Testis (tissue), 3 donors: ENCODE data around the gene VRK1. TPM values are rescaled to one million over a fixed set of nuclear protein-coding genes. Genes with fewer than 3 reads are reported as not detected.

ENCODE experiments used
- DNase-seq: peaks from one replicate; pipeline ENCODE4 v3.0.0-alpha.2; 2019
- H3K27ac ChIP-seq, 2 donors: fragments of 200-600 bp; sonication (generic); one replicate each; pipeline ENCODE4 v1.5.1; 2019
- H3K27me3 ChIP-seq: fragments of 200-600 bp; sonication (generic); one replicate; pipeline ENCODE4 v1.5.1; 2019
- H3K36me3 ChIP-seq: fragments of 200-600 bp; sonication (generic); one replicate; pipeline ENCODE4 v1.5.1; 2017; ENCODE audit warnings: low read depth; ENCODE audit errors: missing control alignments
- H3K4me1 ChIP-seq: fragments of 200-600 bp; sonication (generic); one replicate; pipeline ENCODE4 v1.5.1; 2019
- H3K4me3 ChIP-seq, 2 donors: fragments of 200-600 bp; sonication (generic); one replicate each; pipeline ENCODE4 v1.5.1; 2017 to 2019
- H3K9me3 ChIP-seq: fragments of 200-600 bp; sonication (generic); one replicate; pipeline ENCODE4 v1.5.1; 2017
- CTCF ChIP-seq, 3 experiments: fragments of 450-650 bp in 2 of 3; fragments of 200-600 bp in 1 of 3; sonication (generic) in 1 of 3; IDR thresholded peaks; one replicate each; pipeline ENCODE4 v1.5.1; 2016 to 2019; ENCODE audit warnings: antibody characterized with exemption in 3 of 3, mild to moderate bottlenecking in 2 of 3, moderate library complexity in 1 of 3
- POLR2A ChIP-seq: fragments of 450-650 bp; IDR thresholded peaks from one replicate; pipeline ENCODE4 v1.6.1; 2017; ENCODE audit warnings: antibody characterized with exemption, mild to moderate bottlenecking, moderate library complexity
- WGBS, 2 donors: methylation state at CpG; one replicate each; pipeline ENCODE4 v1.1.5; 2018; 5-methylcytosine and 5-hydroxymethylcytosine counted together
- intact Hi-C: fragments of 100-400 bp; cut with DNase I; formaldehyde crosslinking; loops from one replicate; pipeline ENCODE4 v1.15.1; 2023; ENCODE audit warnings: low total_unique reads
- polyA plus RNA-seq: library from polyadenylated mRNA; stranded (reverse); fragments of 350-450 nt; fragmentation: Illumina TruSeq; extraction: RNeasy Lipid Tissue Mini Kit (QIAGEN cat#74804); gene quantifications from one replicate; pipeline ENCODE4 v1.2.3, GENCODE V29; 2014; ENCODE audit warnings: low read depth, low replicate concordance; ENCODE audit not compliant: insufficient read depth
- total RNA-seq, 2 donors: library from RNA; depleted of rRNA; stranded (reverse); fragments of >200 nt; gene quantifications; one replicate each; pipeline ENCODE4 v1.2.3, GENCODE V29; 2016

VRK1 gene
- total and polyA plus RNA-seq, 3 donors from 2014 or later: 44.7 to 52.0 (median 49.2) TPM

DNA sequence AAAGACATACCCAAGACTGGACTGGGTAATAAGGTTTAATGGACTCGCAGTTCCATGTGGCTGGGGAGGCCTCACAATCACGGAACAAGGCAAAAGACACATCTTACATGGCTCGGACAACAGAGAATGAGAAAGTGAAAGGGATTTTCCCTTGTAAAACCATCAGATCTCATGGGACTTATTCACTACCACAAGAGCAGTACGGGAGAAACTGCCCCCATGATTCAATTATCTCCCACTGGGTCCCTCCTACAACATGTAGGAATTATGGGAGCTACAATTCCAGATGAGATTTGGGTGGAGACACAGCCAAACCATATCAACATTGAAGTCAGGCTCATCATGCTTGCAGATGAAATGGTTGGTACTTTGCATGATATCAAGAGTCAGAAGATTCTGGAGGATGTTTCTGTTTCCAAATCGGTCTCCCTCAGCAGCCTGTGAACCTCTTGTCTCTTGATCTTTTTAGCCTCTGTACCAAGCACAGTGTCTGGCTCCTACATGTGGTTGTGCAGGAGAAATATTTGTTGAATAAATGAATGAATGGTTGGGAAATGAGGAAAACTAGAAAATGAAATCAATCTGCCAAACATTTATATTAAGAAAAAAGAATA is 98.6 kb downstream of the VRK1 start:
- Histone ChIP-seq H3K27ac (no peak overlapping the region), H3K4me1 (no peaks in the 10 kb centered on the region), H3K9me3 (no peaks in the 10 kb centered on the region), H3K4me3 (no peak overlapping the region), H3K27me3 (no peaks in the 10 kb centered on the region), H3K36me3 (no peaks in the 10 kb centered on the region)
- intact Hi-C loops: no loop called here
- TF ChIP-seq CTCF (IDR thresholded peaks at IDR 0.05) (no peak), POLR2A (no peak)
- 93 to 96% methylated on average over 5 of the region's 5 CpGs for WGBS, 2 donors
- no peak for DNase-seq

DNA sequence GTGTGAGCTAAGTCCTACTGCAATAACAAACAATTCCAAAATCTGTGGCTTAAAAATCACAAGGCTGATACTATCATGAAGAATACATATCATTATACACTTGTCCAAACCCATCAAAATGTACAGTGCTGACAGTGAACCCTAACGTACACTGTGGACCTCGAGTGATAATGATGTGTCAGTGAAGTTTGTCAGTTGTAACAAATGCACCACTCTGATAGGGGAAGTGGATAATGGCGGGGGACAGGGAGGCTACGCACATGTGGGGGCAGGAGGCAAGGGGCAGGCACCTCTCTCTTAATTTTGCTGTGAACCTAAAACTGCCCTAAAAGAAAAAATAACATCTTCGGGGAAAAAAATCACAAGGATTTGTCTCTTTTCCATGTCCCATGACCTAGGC is 100.0 kb downstream of the VRK1 start:
- H3K27ac ChIP-seq: no peak overlapping the region
- DNase-seq: no peak
- H3K4me1 ChIP-seq: no peaks in the 10 kb centered on the region
- H3K27me3 ChIP-seq: no peaks in the 10 kb centered on the region
- intact Hi-C loops: no loop called here
- WGBS, 2 donors: 84 to 86% methylated on average over 5 of the region's 5 CpGs
- H3K36me3 ChIP-seq: no peaks in the 10 kb centered on the region
- TF ChIP-seq CTCF (IDR thresholded peaks at IDR 0.05) (no peak), POLR2A (no peak)
- no peaks in the 10 kb centered on the region for H3K9me3 ChIP-seq
- no peak overlapping the region for H3K4me3 ChIP-seq

- TF ChIP-seq POLR2A: no peak
- TF ChIP-seq CTCF (IDR thresholded peaks at IDR 0.05): no peak
- DNase-seq: no peak
- WGBS, 2 donors: 87 to 96% methylated on average over 3 of the region's 3 CpGs
These were observed 104.0 kb downstream of the VRK1 start for GRCh38 chr14:96901227-96901626.

GRCh38 chr14:96902004-96902403 is 104.8 kb downstream of the VRK1 start:
- intact Hi-C loops: no loop called here
- Histone ChIP-seq H3K4me1 (no peaks in the 10 kb centered on the region), H3K9me3 (no peaks in the 10 kb centered on the region), H3K36me3 (no peaks in the 10 kb centered on the region), H3K27me3 (no peaks in the 10 kb centered on the region), H3K4me3 (no peak overlapping the region), H3K27ac (no peak overlapping the region)
- TF ChIP-seq CTCF (IDR thresholded peaks at IDR 0.05): no peak
- TF ChIP-seq POLR2A: no peak
- 79 to 86% methylated on average over 3 of the region's 3 CpGs for WGBS, 2 donors
- DNase-seq: no peak

More at GRCh38 chr14:96901227-96901626, 104.0 kb downstream of the VRK1 start:
- Histone ChIP-seq H3K9me3 (no peaks in the 10 kb centered on the region), H3K4me1 (no peaks in the 10 kb centered on the region), H3K27ac (no peak overlapping the region), H3K4me3 (no peak overlapping the region), H3K27me3 (no peaks in the 10 kb centered on the region), H3K36me3 (no peaks in the 10 kb centered on the region)
- intact Hi-C loops: no loop called here

GRCh38 chr14:96903444-96904023 is 106.4 kb downstream of the VRK1 start:
- 91 to 93% methylated on average over 8 of the region's 8 CpGs for WGBS, 2 donors
- DNase-seq: no peak
- intact Hi-C loops: no loop called here
- no peaks in the 10 kb centered on the region for H3K36me3 ChIP-seq
- no peaks in the 10 kb centered on the region for H3K9me3 ChIP-seq
- H3K4me3 ChIP-seq: no peak overlapping the region
- no peaks in the 10 kb centered on the region for H3K4me1 ChIP-seq
- no peaks in the 10 kb centered on the region for H3K27me3 ChIP-seq
- no peak overlapping the region for H3K27ac ChIP-seq
- no peak for TF ChIP-seq CTCF (IDR thresholded peaks at IDR 0.05)
- TF ChIP-seq POLR2A: no peak
